Measurements from ENCODE around the gene ZC3HAV1. TPM values are rescaled to one million over a fixed set of nuclear protein-coding genes. Genes with fewer than 3 reads are reported as not detected.
"Not testable (repeated sequence)": the region's sequence is repeated elsewhere in the genome, so short reads cannot be mapped to it uniquely, and the experiment has no call there.

Gene ZC3HAV1
- total and polyA plus RNA-seq, 4 donors: 4.1 to 39.5 (median 18.4) TPM

DNA sequence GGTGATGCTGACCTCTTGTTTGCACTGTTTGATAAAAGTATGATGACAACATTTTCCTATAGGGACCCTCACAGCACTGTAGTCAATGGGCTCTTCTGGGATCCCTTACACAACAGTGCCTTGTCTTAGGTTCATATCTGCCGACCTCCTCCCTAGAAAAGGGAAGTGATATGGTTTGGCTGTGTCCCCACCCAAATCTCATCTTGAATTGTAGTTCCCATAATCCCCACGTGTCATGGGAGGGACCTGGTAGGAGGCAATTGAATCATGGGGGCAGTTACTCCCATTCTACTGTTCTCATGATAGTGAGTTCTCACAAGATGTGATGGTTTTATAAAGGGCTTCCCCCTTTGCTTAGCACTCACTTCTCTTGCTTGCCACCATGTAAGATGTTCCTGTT, 23.1 kb downstream of the ZC3HAV1 start:
- no peak for ATAC-seq (ENCODE audit: low FRiP score)

GRCh38 chr7:139084709-139085108, 24.8 kb downstream of the ZC3HAV1 start:
- 92 to 94% methylated on average over 5 of the region's 5 CpGs for WGBS, 2 donors
- DNase-seq: no peak
- H3K27ac ChIP-seq (ENCODE audit: low read depth in 1 of 2, low read length in 2 of 2): no peak overlapping the region
- intact Hi-C loops (cut with DNase I): no loop called here
- no peak for ATAC-seq (ENCODE audit: low FRiP score)
- H3K4me3 ChIP-seq (ENCODE audit: low read length in 2 of 2): no peak overlapping the region
- no peaks in the 10 kb centered on the region for H3K27me3 ChIP-seq (ENCODE audit: control insufficient read depth in 1 of 2, insufficient read depth in 2 of 2, low read length in 1 of 2)
- no peaks in the 10 kb centered on the region for H3K4me1 ChIP-seq (ENCODE audit: control insufficient read depth in 1 of 2, insufficient read depth in 2 of 2, low read length in 2 of 2)
- peaks cover 6 to 13% of the 10 kb centered on the region in 2 donors for H3K36me3 ChIP-seq (ENCODE audit: control insufficient read depth in 1 of 2, insufficient read depth in 2 of 2, low read length in 1 of 2)
- no peaks in the 10 kb centered on the region for H3K9me3 ChIP-seq (ENCODE audit: control insufficient read depth, low read length)

More for the DNA sequence above, 23.1 kb downstream of the ZC3HAV1 start:
- no peak overlapping the region for H3K4me3 ChIP-seq (ENCODE audit: low read length in 2 of 2)
- DNase-seq: no peak
- H3K4me1 ChIP-seq (ENCODE audit: control insufficient read depth in 1 of 2, insufficient read depth in 2 of 2, low read length in 2 of 2): no peaks in the 10 kb centered on the region
- H3K27me3 ChIP-seq (ENCODE audit: control insufficient read depth in 1 of 2, insufficient read depth in 2 of 2, low read length in 1 of 2): no peaks in the 10 kb centered on the region
- intact Hi-C loops (cut with DNase I): no loop called here
- H3K36me3 ChIP-seq (ENCODE audit: control insufficient read depth in 1 of 2, insufficient read depth in 2 of 2, low read length in 1 of 2): peaks cover 4 to 13% of the 10 kb centered on the region in 2 donors
- no peak overlapping the region for H3K27ac ChIP-seq (ENCODE audit: low read depth in 1 of 2, low read length in 2 of 2)
- H3K9me3 ChIP-seq (ENCODE audit: control insufficient read depth, low read length): no peaks in the 10 kb centered on the region
- WGBS, 2 donors: 85 to 89% methylated on average over 2 of the region's 2 CpGs

DNA sequence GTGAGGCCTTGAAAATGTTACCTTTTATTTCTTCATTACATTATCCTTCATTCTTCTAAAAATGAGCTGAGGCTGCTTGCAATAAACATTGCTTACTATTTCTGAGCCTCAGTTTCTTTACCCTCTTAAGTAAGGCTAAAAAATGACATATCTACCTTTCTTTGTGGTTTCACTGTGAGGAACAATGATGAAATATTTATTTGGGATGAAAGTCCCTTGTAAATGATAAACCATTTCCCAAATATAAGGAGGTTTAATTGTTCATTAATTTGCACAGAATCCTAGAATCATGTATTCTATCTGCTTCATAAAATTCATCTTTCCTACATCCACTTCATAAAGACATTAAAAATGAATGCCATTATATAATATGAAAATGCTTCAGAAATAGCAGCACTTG, 27.9 kb downstream of the ZC3HAV1 start:
- Histone ChIP-seq H3K27ac (ENCODE audit: low read depth in 1 of 2, low read length in 2 of 2) (no peak overlapping the region), H3K9me3 (ENCODE audit: control insufficient read depth, low read length) (no peaks in the 10 kb centered on the region), H3K36me3 (ENCODE audit: control insufficient read depth in 1 of 2, insufficient read depth in 2 of 2, low read length in 1 of 2) (peaks cover 4 to 8% of the 10 kb centered on the region in 2 donors), H3K27me3 (ENCODE audit: control insufficient read depth in 1 of 2, insufficient read depth in 2 of 2, low read length in 1 of 2) (no peaks in the 10 kb centered on the region), H3K4me1 (ENCODE audit: control insufficient read depth in 1 of 2, insufficient read depth in 2 of 2, low read length in 2 of 2) (no peaks in the 10 kb centered on the region), H3K4me3 (ENCODE audit: low read length in 2 of 2) (no peak overlapping the region)
- intact Hi-C loops (cut with DNase I): no loop called here
- DNase-seq (no peak), ATAC-seq (ENCODE audit: low FRiP score) (no peak)

GRCh38 chr7:139080905-139081304, 28.6 kb downstream of the ZC3HAV1 start:
- WGBS, 2 donors: 85% methylated on average over 8 of the region's 8 CpGs
- H3K36me3 ChIP-seq (ENCODE audit: control insufficient read depth in 1 of 2, insufficient read depth in 2 of 2, low read length in 1 of 2): peaks cover 4 to 8% of the 10 kb centered on the region in 2 donors
- no peak for ATAC-seq (ENCODE audit: low FRiP score)

DNA sequence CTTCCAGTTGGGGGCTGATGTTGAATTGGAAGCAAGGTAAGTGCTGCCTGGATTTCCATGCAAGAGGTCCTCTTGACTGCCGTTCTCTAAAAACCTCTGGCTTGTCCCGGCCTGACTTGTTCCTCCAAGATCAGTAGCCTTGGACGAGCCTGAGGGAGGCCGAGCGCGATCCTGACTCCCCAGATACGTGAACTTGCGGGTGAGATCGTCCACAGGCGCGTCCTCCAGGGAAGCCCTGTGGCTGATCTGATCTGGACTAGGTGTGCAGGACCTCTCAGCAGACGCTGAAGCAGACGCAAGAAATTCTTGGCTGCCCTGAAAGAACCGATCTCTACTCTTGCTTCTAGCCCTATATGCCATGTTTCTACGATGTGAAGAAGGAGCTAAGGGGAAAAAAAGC, 29.7 kb downstream of the ZC3HAV1 start:
- 95% methylated on average over 15 of the region's 15 CpGs for WGBS, 2 donors
- Histone ChIP-seq H3K27me3 (ENCODE audit: control insufficient read depth in 1 of 2, insufficient read depth in 2 of 2, low read length in 1 of 2) (no peaks in the 10 kb centered on the region), H3K4me3 (ENCODE audit: low read length in 2 of 2) (no peak overlapping the region), H3K27ac (ENCODE audit: low read depth in 1 of 2, low read length in 2 of 2) (no peak overlapping the region), H3K9me3 (ENCODE audit: control insufficient read depth, low read length) (no peaks in the 10 kb centered on the region), H3K4me1 (ENCODE audit: control insufficient read depth in 1 of 2, insufficient read depth in 2 of 2, low read length in 2 of 2) (peaks cover 0 to under 1% of the 10 kb centered on the region in 2 donors), H3K36me3 (ENCODE audit: control insufficient read depth in 1 of 2, insufficient read depth in 2 of 2, low read length in 1 of 2) (peaks cover 1 to 8% of the 10 kb centered on the region in 2 donors)
- ATAC-seq (ENCODE audit: low FRiP score): no peak
- no peak for DNase-seq
- intact Hi-C loops (cut with DNase I): loop anchor here (5.0 kb wide), 3 partner anchors 63 to 198 kb away; no protein-coding TSS in a partner anchor

More at GRCh38 chr7:139080905-139081304, 28.6 kb downstream of the ZC3HAV1 start:
- Histone ChIP-seq H3K4me3 (ENCODE audit: low read length in 2 of 2) (no peak overlapping the region), H3K9me3 (ENCODE audit: control insufficient read depth, low read length) (no peaks in the 10 kb centered on the region), H3K27me3 (ENCODE audit: control insufficient read depth in 1 of 2, insufficient read depth in 2 of 2, low read length in 1 of 2) (no peaks in the 10 kb centered on the region), H3K27ac (ENCODE audit: low read depth in 1 of 2, low read length in 2 of 2) (no peak overlapping the region), H3K4me1 (ENCODE audit: control insufficient read depth in 1 of 2, insufficient read depth in 2 of 2, low read length in 2 of 2) (no peaks in the 10 kb centered on the region)
- no peak for DNase-seq
- intact Hi-C loops (cut with DNase I): no loop called here

- intact Hi-C loops (cut with DNase I): loop anchor here (5.0 kb wide), 3 partner anchors 62 to 197 kb away; no protein-coding TSS in a partner anchor
- Histone ChIP-seq H3K4me3 (ENCODE audit: low read length in 2 of 2) (no peak overlapping the region), H3K4me1 (ENCODE audit: control insufficient read depth in 1 of 2, insufficient read depth in 2 of 2, low read length in 2 of 2) (peaks cover 0 to 2% of the 10 kb centered on the region in 2 donors), H3K27me3 (ENCODE audit: control insufficient read depth in 1 of 2, insufficient read depth in 2 of 2, low read length in 1 of 2) (no peaks in the 10 kb centered on the region), H3K36me3 (ENCODE audit: control insufficient read depth in 1 of 2, insufficient read depth in 2 of 2, low read length in 1 of 2) (peaks cover 0 to 8% of the 10 kb centered on the region in 2 donors), H3K27ac (ENCODE audit: low read depth in 1 of 2, low read length in 2 of 2) (no peak overlapping the region), H3K9me3 (ENCODE audit: control insufficient read depth, low read length) (no peaks in the 10 kb centered on the region)
- no peak for ATAC-seq (ENCODE audit: low FRiP score)
- DNase-seq: no peak
- WGBS, 2 donors: 94 to 95% methylated on average over 1 of the region's 1 CpG
These were observed 30.6 kb downstream of the ZC3HAV1 start for GRCh38 chr7:139078911-139079310.

DNA sequence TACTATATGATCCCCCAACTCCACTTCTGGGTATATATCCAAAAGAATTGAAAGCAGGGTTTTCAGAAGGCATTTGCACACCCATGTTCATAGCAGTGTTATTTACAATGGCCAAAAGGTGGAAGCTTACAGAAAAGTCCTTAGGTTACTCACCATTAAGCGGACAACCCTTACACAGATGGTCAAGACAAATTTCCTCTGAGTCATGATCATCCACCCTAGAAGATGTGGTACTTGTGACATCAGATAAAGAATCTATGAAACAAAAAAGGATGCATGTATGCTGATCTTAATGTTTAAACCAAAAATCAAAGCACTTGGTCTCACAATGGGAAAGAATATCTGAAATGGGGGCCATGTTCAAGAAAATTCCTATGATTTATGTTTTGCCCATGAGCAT, 31.1 kb downstream of the ZC3HAV1 start:
- Histone ChIP-seq H3K27ac (ENCODE audit: low read depth in 1 of 2, low read length in 2 of 2) (no peak overlapping the region), H3K4me1 (ENCODE audit: control insufficient read depth in 1 of 2, insufficient read depth in 2 of 2, low read length in 2 of 2) (peaks cover 0 to 2% of the 10 kb centered on the region in 2 donors), H3K9me3 (ENCODE audit: control insufficient read depth, low read length) (no peaks in the 10 kb centered on the region), H3K27me3 (ENCODE audit: control insufficient read depth in 1 of 2, insufficient read depth in 2 of 2, low read length in 1 of 2) (no peaks in the 10 kb centered on the region), H3K4me3 (ENCODE audit: low read length in 2 of 2) (no peak overlapping the region), H3K36me3 (ENCODE audit: control insufficient read depth in 1 of 2, insufficient read depth in 2 of 2, low read length in 1 of 2) (peaks cover 0 to 8% of the 10 kb centered on the region in 2 donors)
- ATAC-seq (ENCODE audit: low FRiP score) (no peak), DNase-seq (no peak)
- 95 to 96% methylated on average over 1 of the region's 1 CpG for WGBS, 2 donors
- intact Hi-C loops (cut with DNase I): loop anchor here (5.0 kb wide), 3 partner anchors 61 to 196 kb away; no protein-coding TSS in a partner anchor

DNA sequence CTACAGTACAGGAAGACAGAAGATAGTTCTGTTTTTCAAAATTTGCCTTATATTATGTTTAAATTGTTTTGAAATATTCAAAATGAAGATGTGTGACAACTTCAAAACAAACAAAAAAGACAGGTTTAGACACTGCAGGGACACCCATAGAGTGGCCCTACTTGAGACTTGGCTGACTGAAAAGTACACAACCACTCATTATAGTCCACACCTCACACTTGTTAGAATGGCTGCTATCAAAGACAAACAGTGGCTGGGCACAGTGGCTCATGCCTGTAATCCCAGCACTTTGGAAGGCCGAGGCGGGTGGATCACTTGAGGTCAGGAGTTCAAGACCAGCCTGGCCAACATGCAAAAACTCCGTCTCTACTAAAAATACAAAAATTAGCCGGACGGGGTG, 31.8 kb downstream of the ZC3HAV1 start:
- not testable (repeated sequence) for H3K4me1 ChIP-seq (ENCODE audit: control insufficient read depth in 1 of 2, insufficient read depth in 2 of 2, low read length in 2 of 2); H3K27me3 ChIP-seq (ENCODE audit: control insufficient read depth in 1 of 2, insufficient read depth in 2 of 2, low read length in 1 of 2); H3K27ac ChIP-seq (ENCODE audit: low read depth in 1 of 2, low read length in 2 of 2); ATAC-seq (ENCODE audit: low FRiP score); H3K36me3 ChIP-seq (ENCODE audit: control insufficient read depth in 1 of 2, insufficient read depth in 2 of 2, low read length in 1 of 2); H3K4me3 ChIP-seq (ENCODE audit: low read length in 2 of 2); H3K9me3 ChIP-seq (ENCODE audit: control insufficient read depth, low read length); DNase-seq
- 89 to 90% methylated on average over 5 of the region's 5 CpGs for WGBS, 2 donors
- intact Hi-C loops (cut with DNase I): loop anchor here (5.0 kb wide), 3 partner anchors 60 to 195 kb away; no protein-coding TSS in a partner anchor

DNA sequence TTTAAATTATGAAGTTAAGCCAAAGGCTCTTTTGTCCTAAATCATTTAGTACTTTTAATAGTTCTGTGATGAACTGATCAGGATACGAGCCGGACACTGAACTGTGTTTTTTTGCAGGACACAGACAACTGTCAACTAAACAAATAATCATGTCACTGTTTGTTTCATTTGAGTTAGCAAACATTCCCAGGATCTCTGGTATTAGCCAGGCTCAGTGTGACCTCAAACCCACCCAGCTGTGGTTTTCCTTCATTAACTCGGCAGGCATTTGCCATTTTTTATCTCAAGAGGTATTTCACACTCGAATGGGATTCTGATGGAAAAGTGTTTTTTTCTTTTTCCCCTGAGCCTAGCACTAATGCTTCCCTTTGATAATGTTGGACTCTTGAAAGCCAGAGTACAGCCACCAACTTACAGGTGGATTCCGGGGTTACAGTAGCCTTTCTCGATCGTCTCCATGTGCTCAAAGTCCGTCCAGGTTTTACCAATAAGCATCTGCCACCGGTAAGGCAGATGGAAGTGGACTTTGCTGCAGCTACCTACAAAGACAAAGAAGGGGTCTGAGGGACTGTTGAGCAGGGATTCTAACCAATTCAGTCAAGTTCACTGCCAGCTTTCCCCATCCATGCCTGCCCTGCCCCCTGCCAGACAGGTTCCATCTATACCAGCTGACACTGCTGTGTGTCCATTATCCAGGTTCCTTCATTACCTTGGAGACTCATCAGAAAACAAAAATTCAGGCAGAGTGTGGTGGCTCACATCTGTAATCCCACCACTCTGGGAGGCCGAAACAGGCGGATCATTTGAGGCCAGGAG, 33.4 kb downstream of the ZC3HAV1 start:
- no peak for DNase-seq
- intact Hi-C loops (cut with DNase I): loop anchor here (5.0 kb wide), 3 partner anchors 59 to 194 kb away; no protein-coding TSS in a partner anchor
- ATAC-seq (ENCODE audit: low FRiP score): no peak
- Histone ChIP-seq H3K4me3 (ENCODE audit: low read length in 2 of 2) (no peak overlapping the region), H3K9me3 (ENCODE audit: control insufficient read depth, low read length) (no peaks in the 10 kb centered on the region), H3K36me3 (ENCODE audit: control insufficient read depth in 1 of 2, insufficient read depth in 2 of 2, low read length in 1 of 2) (peaks cover 3 to 8% of the 10 kb centered on the region in 2 donors), H3K27ac (ENCODE audit: low read depth in 1 of 2, low read length in 2 of 2) (no peak overlapping the region), H3K27me3 (ENCODE audit: control insufficient read depth in 1 of 2, insufficient read depth in 2 of 2, low read length in 1 of 2) (no peaks in the 10 kb centered on the region), H3K4me1 (ENCODE audit: control insufficient read depth in 1 of 2, insufficient read depth in 2 of 2, low read length in 2 of 2) (peaks cover 0 to 2% of the 10 kb centered on the region in 2 donors)
- WGBS, 2 donors: 86 to 88% methylated on average over 11 of the region's 11 CpGs
